Panc1 (cell line): ENCODE measurements around the gene MED13L.
"Not testable (repeated sequence)": the region's sequence is repeated elsewhere in the genome, so short reads cannot be mapped to it uniquely, and the experiment has no call there.

Experiments
- CTCF ChIP-seq: fragments of 450-650 bp; IDR thresholded peaks from 2 replicates; pipeline ENCODE4 v1.5.1; 2017; ENCODE audit warnings: mild to moderate bottlenecking
- REST ChIP-seq, 2 experiments: IDR thresholded peaks; 2 replicates each; pipeline ENCODE4 v1.6.1; 2011 to 2012; ENCODE audit warnings: low read depth in 2 of 2, control low read depth in 1 of 2, low read length in 1 of 2, mild to moderate bottlenecking in 1 of 2, moderate library complexity in 1 of 2; ENCODE audit not compliant: insufficient read depth in 1 of 2
- TCF7L2 ChIP-seq: IDR thresholded peaks from 2 replicates; pipeline ENCODE4 v1.6.1; 2011; ENCODE audit warnings: mild to moderate bottlenecking, low read depth, low read length, inconsistent platforms

- not testable (repeated sequence) for TF ChIP-seq CTCF; TCF7L2; REST (IDR thresholded peaks at IDR 0.05; ENCODE audit: insufficient read depth in 1 of 2, low read depth in 2 of 2, low read length in 1 of 2)
Observed at GRCh38 chr12:116234148-116234547, 43.3 kb downstream of the MED13L start.
